SU-DHL-6 (cell line): ENCODE measurements around the gene SF1.

Experiments
- H2AFZ ChIP-seq: fragments of 200-600 bp; sonication (generic); 2 replicates; pipeline ENCODE4 v1.6.1; 2014; ENCODE audit warnings: low read depth, mild to moderate bottlenecking, moderate library complexity, mixed read lengths, antibody characterized with exemption, low read length; ENCODE audit not compliant: severe bottlenecking
- H3F3A ChIP-seq: fragments of 200-600 bp; shearing (Covaris generic); 2 replicates; pipeline ENCODE4 v1.6.0; 2016; ENCODE audit warnings: antibody characterized with exemption, mild to moderate bottlenecking; ENCODE audit not compliant: insufficient read depth
- H3K27ac ChIP-seq: fragments of 200-600 bp; sonication (generic); 2 replicates; pipeline ENCODE4 v1.5.1; 2016; ENCODE audit warnings: low read depth, mild to moderate bottlenecking, low read length, moderate library complexity, mixed read lengths
- H3K27me3 ChIP-seq: fragments of 200-600 bp; sonication (generic), shearing (Covaris generic); 2 replicates; pipeline ENCODE4 v1.6.0; 2014; ENCODE audit warnings: mild to moderate bottlenecking, low read length
- H3K36me3 ChIP-seq: fragments of 200-600 bp; sonication (generic); 2 replicates; pipeline ENCODE4 v1.6.1; 2014; ENCODE audit warnings: mild to moderate bottlenecking, low read length, mixed read lengths
- H3K4me2 ChIP-seq: fragments of 300-600, 200-600 bp; shearing (Covaris generic), sonication (generic); 2 replicates; pipeline ENCODE4 v1.6.0; 2014; ENCODE audit warnings: low read length, low read depth, mild to moderate bottlenecking; ENCODE audit not compliant: poor library complexity, severe bottlenecking
- H3K4me3 ChIP-seq: fragments of 200-600 bp; sonication (generic); 2 replicates; pipeline ENCODE4 v1.5.1; 2014; ENCODE audit warnings: antibody characterized with exemption, low read length, mild to moderate bottlenecking, mixed read lengths; ENCODE audit not compliant: insufficient read depth, poor library complexity, severe bottlenecking
- H3K79me2 ChIP-seq: fragments of 200-600 bp; sonication (generic); 2 replicates; pipeline ENCODE4 v1.6.1; 2014; ENCODE audit warnings: mild to moderate bottlenecking, low read length, moderate library complexity; ENCODE audit not compliant: insufficient read depth
- H3K9ac ChIP-seq: fragments of 200-600 bp; sonication (generic); 2 replicates; pipeline ENCODE4 v1.7.0; 2014; ENCODE audit warnings: mild to moderate bottlenecking, low read length
- H3K9me2 ChIP-seq: fragments of 200-600 bp; sonication (generic); replicated peaks from 2 replicates; pipeline ENCODE4 v1.6.1; 2014; ENCODE audit warnings: low read length; ENCODE audit not compliant: insufficient read depth
- H3K9me3 ChIP-seq: fragments of 200-600 bp; sonication (generic); 2 replicates; pipeline ENCODE4 v1.6.1; 2014; ENCODE audit warnings: low read length, mixed read lengths; ENCODE audit not compliant: insufficient read depth
- H4K20me1 ChIP-seq: fragments of 200-600 bp; sonication (generic); 2 replicates; pipeline ENCODE4 v1.6.1; 2014; ENCODE audit warnings: low read depth, mild to moderate bottlenecking, antibody characterized with exemption, low read length, moderate library complexity, mixed read lengths
- CTCF ChIP-seq: fragments of 200-600 bp; sonication (generic); IDR thresholded peaks from one replicate; pipeline ENCODE4 v1.5.1; 2017; ENCODE audit warnings: antibody characterized with exemption, mild to moderate bottlenecking, low read length, moderate library complexity; ENCODE audit not compliant: insufficient read depth, poor library complexity, severe bottlenecking
- EZH2phosphoT487 ChIP-seq: fragments of 200-600 bp; sonication (generic), shearing (Covaris generic); conservative IDR thresholded peaks from 2 replicates; pipeline ENCODE4 v1.6.1; 2018; ENCODE audit warnings: mild to moderate bottlenecking, antibody characterized with exemption, low read length, moderate library complexity, mixed read lengths

SF1 gene

DNA sequence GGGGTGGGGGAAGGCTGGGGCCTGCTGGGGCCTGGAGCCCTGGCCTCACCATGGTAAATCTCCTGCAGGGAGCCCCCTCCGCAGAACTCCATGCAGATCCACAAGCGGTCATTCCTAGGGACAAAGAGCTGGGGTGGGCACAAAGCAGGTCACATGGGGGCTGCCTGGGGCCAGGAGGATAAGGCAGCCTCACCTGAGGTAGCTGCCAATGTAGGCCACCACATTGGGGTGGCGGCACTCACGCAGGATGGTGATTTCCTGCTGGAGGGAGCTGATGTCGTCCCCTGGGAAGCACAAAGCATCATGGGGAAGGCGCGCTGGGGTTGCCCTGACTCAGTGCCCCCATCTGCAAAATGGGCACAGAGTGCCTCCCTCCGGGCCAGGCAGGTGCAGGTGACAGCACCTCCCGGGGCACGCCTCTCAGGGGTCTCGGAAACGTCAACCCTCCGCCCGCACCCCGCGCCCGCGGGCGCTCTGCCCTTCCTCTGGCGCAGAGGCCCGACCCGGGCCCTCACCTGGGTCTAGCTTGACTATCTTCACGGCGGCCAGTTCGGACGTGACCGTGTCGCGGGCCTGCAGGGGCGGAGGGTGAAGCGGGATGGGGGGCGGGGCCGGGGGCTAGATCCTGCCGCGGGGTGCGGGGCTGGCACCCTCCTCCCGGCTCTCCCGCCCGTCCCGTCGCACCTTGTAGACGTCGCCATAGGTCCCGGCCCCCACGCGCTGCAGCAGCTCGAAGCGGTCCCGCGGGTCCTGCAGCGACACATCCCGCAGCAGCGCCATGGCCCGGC, 24.2 kb upstream of the SF1 start:
- Histone ChIP-seq H3K36me3 (no peaks in the 10 kb centered on the region), H2AFZ (no peak overlapping the region), H4K20me1 (no peaks in the 10 kb centered on the region), H3K9me2 (no peaks in the 10 kb centered on the region), H3K9ac (peak overlapping the region; percentile 59), H3K9me3 (no peaks in the 10 kb centered on the region), H3K4me2 (peak overlapping the region; percentile 62), H3F3A (0 out of 2 replicates have a peak, but pooled peaks cover 15% of the 10 kb centered on the region), H3K79me2 (no peaks in the 10 kb centered on the region), H3K4me3 (peak overlapping the region; percentile 52), H3K27me3 (no peaks in the 10 kb centered on the region), H3K27ac (peak overlapping the region; percentile 80)
- TF ChIP-seq EZH2phosphoT487 = no peak
- TF ChIP-seq CTCF = no peak

DNA sequence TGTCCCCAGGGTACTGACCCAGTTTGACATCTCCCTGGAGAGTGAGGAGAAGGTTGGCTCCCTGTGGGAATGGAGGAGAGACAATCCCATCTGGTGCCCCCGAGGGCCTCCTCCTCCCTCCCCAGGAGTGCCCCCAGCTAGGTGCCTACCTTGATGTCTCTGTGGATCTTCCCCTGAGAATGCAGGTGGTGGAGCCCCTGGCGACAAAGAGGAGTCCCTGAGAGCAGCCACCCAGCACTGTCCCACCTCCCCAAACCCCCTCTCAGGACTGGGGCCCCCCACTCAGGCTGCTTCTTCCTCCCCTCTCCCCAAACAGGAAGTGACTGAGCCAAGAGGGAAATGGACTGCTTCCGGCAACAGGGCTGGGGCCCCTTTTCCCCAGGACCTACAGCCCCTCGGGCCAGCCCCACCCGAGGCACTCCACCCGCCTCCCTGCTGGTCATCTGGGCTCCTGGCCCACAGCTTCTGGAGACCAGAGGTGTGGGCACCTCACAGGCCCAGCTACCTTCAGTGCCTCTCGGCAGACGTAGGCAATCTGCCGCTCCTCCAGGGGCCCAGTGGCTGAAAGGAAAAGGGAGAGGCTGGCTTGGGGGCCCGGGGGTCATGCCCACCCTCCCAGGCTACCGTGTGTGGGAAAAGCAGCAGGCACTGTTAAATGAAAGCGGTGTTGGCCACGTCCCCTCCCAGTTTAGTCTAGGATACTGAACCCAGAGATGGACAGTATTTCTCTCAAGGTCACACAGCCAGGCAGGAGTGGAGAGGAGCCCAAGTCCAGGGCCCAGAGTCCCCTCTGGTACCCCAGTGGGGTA, 23.4 kb upstream of the SF1 start:
- no peaks in the 10 kb centered on the region for H3K79me2 ChIP-seq
- peak overlapping the region; percentile 62 for H3K4me2 ChIP-seq
- no peaks in the 10 kb centered on the region for H3K9me3 ChIP-seq
- H3K4me3 ChIP-seq = peak overlapping the region; percentile 52
- H3K27me3 ChIP-seq = no peaks in the 10 kb centered on the region
- no peaks in the 10 kb centered on the region for H3K36me3 ChIP-seq
- no peaks in the 10 kb centered on the region for H4K20me1 ChIP-seq
- TF ChIP-seq CTCF = no peak
- TF ChIP-seq EZH2phosphoT487 = no peak
- 0 out of 2 replicates have a peak, but pooled peaks cover 15% of the 10 kb centered on the region for H3F3A ChIP-seq
- H3K9ac ChIP-seq = peak overlapping the region; percentile 59
- no peak overlapping the region for H2AFZ ChIP-seq
- H3K27ac ChIP-seq = peak overlapping the region; percentile 80
- no peaks in the 10 kb centered on the region for H3K9me2 ChIP-seq

DNA sequence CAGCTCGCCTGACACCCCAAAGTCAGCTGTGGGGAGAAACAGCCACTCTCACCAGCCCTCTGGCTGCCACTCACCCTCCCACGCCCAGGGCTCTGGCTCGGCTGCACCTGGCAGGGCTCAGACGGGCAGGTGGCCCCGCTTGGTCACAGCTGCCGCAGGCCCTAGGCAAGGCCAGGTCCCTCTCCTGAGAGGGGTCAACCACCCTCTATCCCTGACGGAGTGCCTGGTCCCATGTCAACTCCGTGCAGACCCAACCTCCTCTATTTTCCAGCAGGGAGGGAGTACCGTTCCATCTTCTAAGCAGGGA, 22.8 kb upstream of the SF1 start:
- Histone ChIP-seq H3K9me2 (no peaks in the 10 kb centered on the region), H3K9ac (peak overlapping the region; percentile 59), H3K79me2 (no peaks in the 10 kb centered on the region), H3K27me3 (no peaks in the 10 kb centered on the region), H3K27ac (peak overlapping the region; percentile 80), H3K4me2 (peak overlapping the region; percentile 62), H3F3A (0 out of 2 replicates have a peak, but pooled peaks cover 15% of the 10 kb centered on the region), H3K9me3 (no peaks in the 10 kb centered on the region), H2AFZ (no peak overlapping the region), H4K20me1 (no peaks in the 10 kb centered on the region), H3K4me3 (no peak overlapping the region), H3K36me3 (no peaks in the 10 kb centered on the region)
- TF ChIP-seq EZH2phosphoT487 (no peak), CTCF (no peak)
